AG04449 (cell line): ENCODE measurements around the gene VPS54.

Source experiments
- CTCF ChIA-PET: fragments of 350-600 bp; formaldehyde crosslinking; extraction: SDS; loops from one replicate; lab custom pipeline; 2021; ENCODE audit warnings: antibody characterized with exemption; lab: Yijun Ruan, JAX
- POLR2A ChIA-PET: fragments of 400-600, 350-600 bp; formaldehyde crosslinking; extraction: SDS; loops from one replicate; lab custom pipeline; 2020; ENCODE audit warnings: antibody characterized with exemption, inconsistent platforms; lab: Yijun Ruan, JAX
- DNase-seq: peaks from one replicate; pipeline ENCODE4 v3.0.0-alpha.2; 2010; ENCODE audit warnings: low read depth, low spot score
- H3K4me3 ChIP-seq: 2 replicates; pipeline ENCODE4 v1.5.1; 2011; ENCODE audit warnings: low read depth, mild to moderate bottlenecking, control low read depth, low read length
- CTCF ChIP-seq: IDR thresholded peaks from one replicate; pipeline ENCODE4 v1.5.1; 2011; ENCODE audit warnings: mild to moderate bottlenecking, moderate library complexity, low read length, control low read depth, inconsistent platforms; ENCODE audit not compliant: insufficient read depth; ENCODE audit errors: missing control alignments

Gene VPS54

GRCh38 chr2:64014628-64015027 lies 4.6 kb downstream of the VPS54 start:
- no peak overlapping the region for H3K4me3 ChIP-seq
- POLR2A ChIA-PET: interaction anchor here (0.6 kb wide), 1 partner anchor 313 kb away, joined by 3 read pairs; no protein-coding TSS in a partner anchor
- DNase-seq: no peak
- CTCF ChIA-PET: interaction anchor here (0.6 kb wide), 1 partner anchor 842 kb away, joined by 3 read pairs; no protein-coding TSS in a partner anchor
- no peak for TF ChIP-seq CTCF

DNA sequence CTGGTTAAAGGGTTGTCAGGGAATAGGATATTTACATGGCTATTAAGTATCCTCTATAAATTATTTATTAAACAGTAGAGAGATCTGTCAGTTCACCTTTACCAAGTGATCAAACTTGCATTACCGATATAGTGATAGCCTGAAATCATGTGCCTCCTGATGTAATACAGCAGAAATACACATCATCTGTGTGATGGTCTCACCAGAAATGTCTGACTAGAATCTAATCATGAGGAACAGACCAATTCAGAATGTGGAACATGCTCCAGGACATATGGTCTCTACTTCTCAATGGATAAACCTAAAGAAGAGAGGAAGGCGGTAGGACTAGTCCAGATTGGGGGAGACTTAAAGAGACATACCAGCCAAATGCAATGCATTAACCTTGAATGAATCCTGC lies 6.2 kb downstream of the VPS54 start:
- no peak for TF ChIP-seq CTCF
- no peak for DNase-seq
- CTCF ChIA-PET: interaction anchor here (0.6 kb wide), 1 partner anchor 15 kb away, joined by 3 read pairs; no protein-coding TSS in a partner anchor
- POLR2A ChIA-PET: interaction anchor here (0.7 kb wide), 1 partner anchor 52 kb away, joined by 3 read pairs; no protein-coding TSS in a partner anchor
- no peak overlapping the region for H3K4me3 ChIP-seq

DNA sequence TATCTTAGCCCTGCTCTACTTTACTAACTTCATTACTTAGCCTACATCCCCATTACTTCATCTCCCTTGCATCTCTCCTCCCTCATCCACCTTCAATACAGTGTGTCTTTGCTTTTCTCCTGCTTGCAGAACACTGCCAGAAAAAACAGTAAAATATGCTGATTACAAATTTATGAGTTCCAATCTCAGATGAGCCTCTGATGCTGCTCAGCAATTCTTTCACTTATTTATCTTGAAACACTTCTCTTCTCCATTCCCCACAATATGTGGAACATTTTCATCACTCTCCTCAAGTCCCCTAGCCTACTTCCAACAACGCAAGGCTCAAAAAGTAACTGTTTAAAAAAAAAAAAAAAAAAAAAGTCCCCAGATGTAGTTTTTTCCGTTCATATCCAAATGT lies 7.1 kb downstream of the VPS54 start:
- no peak for TF ChIP-seq CTCF
- no peak for DNase-seq
- ChIA-PET POLR2A (no interaction called here), CTCF (interaction anchor here (0.7 to 0.9 kb wide), 2 partner anchors 8 to 122 kb away, joined by 3 to 4 read pairs; no protein-coding TSS in a partner anchor)
- no peak overlapping the region for H3K4me3 ChIP-seq

DNA sequence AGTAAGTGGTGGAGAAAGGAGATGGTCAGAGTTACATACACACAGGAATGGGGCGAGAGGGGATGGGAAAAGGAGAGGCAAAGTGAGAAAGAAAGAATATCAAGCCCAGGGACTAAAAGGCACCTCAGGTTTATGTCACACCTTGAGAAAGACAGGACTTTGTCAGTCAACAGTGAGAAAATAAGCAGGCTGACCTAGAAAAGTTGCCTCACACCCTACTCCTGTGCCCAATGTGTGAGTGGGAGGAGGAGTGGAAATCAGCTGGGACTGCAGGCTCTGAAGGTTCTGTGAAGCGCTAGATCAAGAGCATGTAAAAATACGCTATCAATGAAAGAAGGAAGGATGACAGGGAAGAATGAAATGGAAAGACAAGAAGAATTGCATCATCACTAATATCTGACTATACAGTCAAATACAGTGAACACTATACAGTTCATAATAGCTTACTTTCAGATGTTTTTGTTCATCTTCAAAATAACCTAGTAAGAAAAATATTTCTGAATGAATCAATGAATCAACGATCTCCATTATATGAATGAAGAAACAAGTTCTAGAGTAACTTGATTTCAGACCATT lies 10.7 kb downstream of the VPS54 start:
- ChIA-PET POLR2A (no interaction called here), CTCF (no interaction called here)
- H3K4me3 ChIP-seq: no peak overlapping the region
- no peak for DNase-seq
- TF ChIP-seq CTCF: no peak

GRCh38 chr2:64007924-64008323 lies 11.3 kb downstream of the VPS54 start:
- no peak for TF ChIP-seq CTCF
- ChIA-PET CTCF (no interaction called here), POLR2A (no interaction called here)

GRCh38 chr2:64005707-64006356 lies 13.4 kb downstream of the VPS54 start:
- CTCF ChIA-PET: no interaction called here
- POLR2A ChIA-PET: no interaction called here
- no peak for TF ChIP-seq CTCF
- no peak overlapping the region for H3K4me3 ChIP-seq
- DNase-seq: no peak

More at GRCh38 chr2:64007924-64008323, 11.3 kb downstream of the VPS54 start:
- DNase-seq: no peak
- no peak overlapping the region for H3K4me3 ChIP-seq
